ENCODE measurements around the gene ARHGAP42. TPM values are rescaled to one million over a fixed set of nuclear protein-coding genes. Genes with fewer than 3 reads are reported as not detected.

The ARHGAP42 gene
- total RNA-seq, 1 experiment from 2014 or later = 39.1 TPM

- Mint-ChIP-seq H3K27ac (peak overlapping the region; percentile 38 to 48 (median 42); a peak in 4 of 7 replicates), H3K36me3 (ENCODE audit: insufficient read depth in 1 of 3, low read depth in 3 of 3) (peaks cover 2 to 6% (median 2%) of the 10 kb centered on the region in 3 experiments; a peak in 5 of 7 replicates), H3K4me3 (no peak overlapping the region), H3K27me3 (ENCODE audit: low read depth) (no peaks in the 10 kb centered on the region), H3K9me3 (no peaks in the 10 kb centered on the region), H3K4me1 (peaks cover 29 to 33% of the 10 kb centered on the region in 2 experiments)
- WGBS (ENCODE audit: extremely low coverage, insufficient read length, low lambda C conversion rate) = no CpG with 5 or more reads among the region's 2 CpGs
- no peaks in the 10 kb centered on the region for H3K27me3 ChIP-seq (ENCODE audit: insufficient read depth, low read length)
- no peak overlapping the region for H2AK5ac ChIP-seq (ENCODE audit: insufficient read length, low read length)
- H3K23me2 ChIP-seq (ENCODE audit: insufficient read length, low read depth, low read length, poor library complexity, severe bottlenecking) = no peaks in the 10 kb centered on the region
- no peaks in the 10 kb centered on the region for H3K79me2 ChIP-seq (ENCODE audit: insufficient read depth, low read length)
- no peak overlapping the region for H4K91ac ChIP-seq (ENCODE audit: insufficient read length, low read depth, low read length)
- H2BK20ac ChIP-seq (ENCODE audit: low read depth, low read length, poor library complexity, severe bottlenecking) = no peak overlapping the region
- H3T11ph ChIP-seq (ENCODE audit: low read length) = no peak overlapping the region
- no peak for TF ChIP-seq CTCF (conservative IDR thresholded peaks at IDR 0.05)
- H3K56ac ChIP-seq (ENCODE audit: insufficient read length, low read depth, low read length) = no peak overlapping the region
- peak overlapping the region; percentile 3 for H3K27ac ChIP-seq (ENCODE audit: insufficient read length, low read depth, low read length)
- H3K23ac ChIP-seq (ENCODE audit: insufficient read length, low read depth, low read length) = no peak overlapping the region
- no peaks in the 10 kb centered on the region for H4K20me1 ChIP-seq (ENCODE audit: control insufficient read depth, insufficient read depth, insufficient read length)
- no peak overlapping the region for H2BK12ac ChIP-seq (ENCODE audit: insufficient read length, low read depth, low read length)
- H3K9ac ChIP-seq (ENCODE audit: extremely low read depth, insufficient read length, low read length) = no peak overlapping the region
- H2BK15ac ChIP-seq (ENCODE audit: low read depth, low read length) = no peak overlapping the region
- H3K14ac ChIP-seq (ENCODE audit: insufficient read depth, low read length) = no peak overlapping the region
- H3K18ac ChIP-seq (ENCODE audit: insufficient read length, low read depth, low read length) = no peak overlapping the region
- no peak overlapping the region for H2BK120ac ChIP-seq (ENCODE audit: low read depth, low read length, poor library complexity, severe bottlenecking)
- no peak for DNase-seq
- H2AFZ ChIP-seq (ENCODE audit: low read length) = no peak overlapping the region
- H4K5ac ChIP-seq (ENCODE audit: insufficient read length, low read depth, low read length) = no peak overlapping the region
- H3K4me2 ChIP-seq (ENCODE audit: insufficient read depth, insufficient read length, low read length) = no peak overlapping the region
- no peak overlapping the region for H4K8ac ChIP-seq (replicated peaks; ENCODE audit: insufficient read length, low read depth, low read length)
- H2BK5ac ChIP-seq (ENCODE audit: insufficient read length, low read length) = no peak overlapping the region
- H3K79me1 ChIP-seq (ENCODE audit: insufficient read depth, low read depth, low read length, poor library complexity, severe bottlenecking) = no peaks in the 10 kb centered on the region
- peaks cover 11% of the 10 kb centered on the region for H3K4me1 ChIP-seq (ENCODE audit: insufficient read depth, low read length)
- no peak overlapping the region for H3K4ac ChIP-seq (ENCODE audit: low read depth, low read length)
- H3K9me3 ChIP-seq (ENCODE audit: control insufficient read depth, low read depth, low read length) = no peaks in the 10 kb centered on the region
Measured at GRCh38 chr11:100863080-100863581, 176.0 kb downstream of the ARHGAP42 start.

All from H9 (cell line).